Measurements from ENCODE around the gene CLDN8. TPM values are rescaled to one million over a fixed set of nuclear protein-coding genes. Genes with fewer than 3 reads are reported as not detected.

CLDN8 gene
- total RNA-seq, 1 experiment from 2014 or later, result not detected

DNA sequence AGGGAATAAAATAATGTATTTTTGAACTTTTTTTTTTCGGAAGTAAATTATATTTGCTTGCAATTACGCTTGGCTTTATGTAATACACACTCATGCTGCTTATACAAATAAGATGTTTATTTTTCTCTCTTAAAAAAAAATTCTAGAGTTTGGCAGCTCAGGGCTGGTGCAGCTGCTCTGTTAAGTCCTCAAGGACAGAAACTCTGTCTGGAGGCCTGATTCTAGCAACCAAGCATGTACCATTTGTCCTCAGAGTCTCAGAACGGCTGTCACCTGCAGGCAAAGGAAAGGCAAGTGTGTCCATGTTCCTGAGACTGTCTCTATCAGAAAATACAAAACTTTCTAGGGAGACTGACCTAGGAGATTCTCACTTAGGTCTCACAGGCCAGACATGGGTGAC, 26.1 kb downstream of the CLDN8 start:
- H3K4me1 ChIP-seq, result no peaks in the 10 kb centered on the region
- H3K27me3 ChIP-seq (replicated peaks; ENCODE audit: control insufficient read depth, insufficient read depth, low read length), result no peaks in the 10 kb centered on the region
- no peaks in the 10 kb centered on the region for H3K36me3 ChIP-seq (ENCODE audit: control insufficient read depth, insufficient read depth, low read length)
- BruUV-seq (replicated peaks), result no TSS peak
- H3K9me3 Mint-ChIP-seq (ENCODE audit: unreplicated experiment), result no peaks in the 10 kb centered on the region
- H3K4me3 ChIP-seq (ENCODE audit: low read depth, low read length), result no peak overlapping the region
- TF ChIP-seq, protein P1, sequence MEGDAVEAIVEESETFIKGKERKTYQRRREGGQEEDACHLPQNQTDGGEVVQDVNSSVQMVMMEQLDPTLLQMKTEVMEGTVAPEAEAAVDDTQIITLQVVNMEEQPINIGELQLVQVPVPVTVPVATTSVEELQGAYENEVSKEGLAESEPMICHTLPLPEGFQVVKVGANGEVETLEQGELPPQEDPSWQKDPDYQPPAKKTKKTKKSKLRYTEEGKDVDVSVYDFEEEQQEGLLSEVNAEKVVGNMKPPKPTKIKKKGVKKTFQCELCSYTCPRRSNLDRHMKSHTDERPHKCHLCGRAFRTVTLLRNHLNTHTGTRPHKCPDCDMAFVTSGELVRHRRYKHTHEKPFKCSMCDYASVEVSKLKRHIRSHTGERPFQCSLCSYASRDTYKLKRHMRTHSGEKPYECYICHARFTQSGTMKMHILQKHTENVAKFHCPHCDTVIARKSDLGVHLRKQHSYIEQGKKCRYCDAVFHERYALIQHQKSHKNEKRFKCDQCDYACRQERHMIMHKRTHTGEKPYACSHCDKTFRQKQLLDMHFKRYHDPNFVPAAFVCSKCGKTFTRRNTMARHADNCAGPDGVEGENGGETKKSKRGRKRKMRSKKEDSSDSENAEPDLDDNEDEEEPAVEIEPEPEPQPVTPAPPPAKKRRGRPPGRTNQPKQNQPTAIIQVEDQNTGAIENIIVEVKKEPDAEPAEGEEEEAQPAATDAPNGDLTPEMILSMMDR (IDR thresholded peaks at IDR 0.05; ENCODE audit: insufficient read depth in 1 of 2, low read depth in 1 of 2, low read length in 1 of 2, severe bottlenecking in 1 of 2, unreplicated experiment in 1 of 2), result no peak
- POLR2A ChIA-PET, result no interaction called here
- DNase-seq, result no peak
- no peaks in the 10 kb centered on the region; the same call in 1 of the 2 replicates for H3K9me3 ChIP-seq
- H3K27me3 Mint-ChIP-seq (ENCODE audit: insufficient read depth, unreplicated experiment), result peaks cover 15% of the 10 kb centered on the region
- intact Hi-C loops (cut with micrococcal nuclease; ENCODE audit: unreplicated experiment), result no loop called here
- H3K36me3 Mint-ChIP-seq (ENCODE audit: insufficient read depth, unreplicated experiment), result no peaks in the 10 kb centered on the region
- H3K4me1 Mint-ChIP-seq (ENCODE audit: low read depth, unreplicated experiment), result no peaks in the 10 kb centered on the region
- H3K4me3 Mint-ChIP-seq (ENCODE audit: unreplicated experiment), result no peak overlapping the region
- CTCF ChIA-PET, result no interaction called here
- H3K27ac Mint-ChIP-seq (ENCODE audit: unreplicated experiment), result no peak overlapping the region

DNA sequence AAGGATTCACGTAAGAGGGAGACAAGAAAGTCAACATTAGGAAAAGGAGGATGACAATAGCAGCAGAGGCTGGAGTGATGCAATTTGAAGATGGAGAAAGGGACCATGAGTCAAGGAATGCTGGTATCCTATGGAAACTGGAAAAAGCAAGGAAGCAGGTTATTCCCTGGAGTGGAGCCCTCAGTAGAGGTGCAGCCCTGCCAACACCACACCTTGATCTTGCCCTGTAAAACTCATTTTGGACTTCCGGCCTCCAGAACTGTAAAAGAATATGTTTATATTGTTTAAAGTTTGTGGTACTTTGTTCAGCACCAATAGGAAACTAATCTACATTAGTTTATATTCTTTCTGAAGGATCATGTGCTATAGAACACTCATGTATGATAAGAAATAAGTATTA, 29.7 kb downstream of the CLDN8 start:
- POLR2A ChIA-PET, result no interaction called here
- no peaks in the 10 kb centered on the region for H3K4me1 ChIP-seq
- TF ChIP-seq, protein P1 (IDR thresholded peaks at IDR 0.05; ENCODE audit: insufficient read depth in 1 of 2, low read depth in 1 of 2, low read length in 1 of 2, severe bottlenecking in 1 of 2, unreplicated experiment in 1 of 2), result no peak
- no peaks in the 10 kb centered on the region for H3K4me1 Mint-ChIP-seq (ENCODE audit: low read depth, unreplicated experiment)
- H3K27ac Mint-ChIP-seq (ENCODE audit: unreplicated experiment), result no peak overlapping the region
- no peaks in the 10 kb centered on the region; the same call in 1 of the 2 replicates for H3K9me3 ChIP-seq
- intact Hi-C loops (cut with micrococcal nuclease; ENCODE audit: unreplicated experiment), result no loop called here
- DNase-seq, result no peak
- BruUV-seq (replicated peaks), result no TSS peak
- H3K36me3 Mint-ChIP-seq (ENCODE audit: insufficient read depth, unreplicated experiment), result no peaks in the 10 kb centered on the region
- no peaks in the 10 kb centered on the region for H3K27me3 ChIP-seq (replicated peaks; ENCODE audit: control insufficient read depth, insufficient read depth, low read length)
- H3K4me3 Mint-ChIP-seq (ENCODE audit: unreplicated experiment), result no peak overlapping the region
- H3K9me3 Mint-ChIP-seq (ENCODE audit: unreplicated experiment), result no peaks in the 10 kb centered on the region
- H3K27me3 Mint-ChIP-seq (ENCODE audit: insufficient read depth, unreplicated experiment), result peaks cover 9% of the 10 kb centered on the region
- H3K36me3 ChIP-seq (ENCODE audit: control insufficient read depth, insufficient read depth, low read length), result no peaks in the 10 kb centered on the region
- CTCF ChIA-PET, result no interaction called here
- no peak overlapping the region for H3K4me3 ChIP-seq (ENCODE audit: low read depth, low read length)

DNA sequence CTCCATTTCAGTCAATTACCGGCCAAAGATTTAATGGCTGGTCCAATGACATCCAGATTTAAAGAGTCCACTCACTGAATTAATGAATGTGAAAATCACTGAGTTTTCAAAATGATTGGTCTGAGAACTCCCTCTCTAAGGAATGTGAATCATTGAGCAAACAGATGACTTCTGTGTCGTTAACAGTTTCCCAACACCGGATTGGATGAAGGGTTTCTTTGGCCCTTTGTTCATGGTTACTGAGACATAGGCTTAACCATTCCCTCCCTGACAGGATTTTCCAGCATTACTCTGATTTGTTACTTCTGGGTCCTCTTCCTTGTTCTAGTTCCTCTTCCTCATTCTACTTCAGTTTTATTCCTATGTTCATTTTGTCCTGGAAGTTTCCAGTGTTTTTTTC, 47.8 kb downstream of the CLDN8 start:
- intact Hi-C loops (cut with micrococcal nuclease; ENCODE audit: unreplicated experiment), result no loop called here
- BruUV-seq (replicated peaks), result no TSS peak

More for the DNA sequence above, 47.8 kb downstream of the CLDN8 start:
- H3K36me3 Mint-ChIP-seq (ENCODE audit: insufficient read depth, unreplicated experiment), result no peaks in the 10 kb centered on the region
- H3K4me1 Mint-ChIP-seq (ENCODE audit: low read depth, unreplicated experiment), result no peaks in the 10 kb centered on the region
- H3K27me3 Mint-ChIP-seq (ENCODE audit: insufficient read depth, unreplicated experiment), result peaks cover under 1% of the 10 kb centered on the region
- H3K36me3 ChIP-seq (ENCODE audit: control insufficient read depth, insufficient read depth, low read length), result no peaks in the 10 kb centered on the region
- H3K9me3 ChIP-seq, result no peaks in the 10 kb centered on the region
- ChIA-PET POLR2A (no interaction called here), CTCF (no interaction called here)
- no peaks in the 10 kb centered on the region for H3K27me3 ChIP-seq (replicated peaks; ENCODE audit: control insufficient read depth, insufficient read depth, low read length)
- peaks cover 12% of the 10 kb centered on the region for H3K9me3 Mint-ChIP-seq (ENCODE audit: unreplicated experiment)
- no peak for DNase-seq
- no peak overlapping the region for H3K4me3 ChIP-seq (ENCODE audit: low read depth, low read length)
- H3K27ac Mint-ChIP-seq (ENCODE audit: unreplicated experiment), result no peak overlapping the region
- H3K4me3 Mint-ChIP-seq (ENCODE audit: unreplicated experiment), result no peak overlapping the region
- 0 out of 2 replicates have a peak, but pooled peaks cover 4% of the 10 kb centered on the region for H3K4me1 ChIP-seq
- TF ChIP-seq, protein P1 (IDR thresholded peaks at IDR 0.05; ENCODE audit: insufficient read depth in 1 of 2, low read depth in 1 of 2, low read length in 1 of 2, severe bottlenecking in 1 of 2, unreplicated experiment in 1 of 2), result no peak
